Type B pancreatic cell (in vitro differentiated cells): Measurements from ENCODE around the gene OMG. TPM values are rescaled to one million over a fixed set of nuclear protein-coding genes. Genes with fewer than 3 reads are reported as not detected.
"Not testable (repeated sequence)": the region's sequence is repeated elsewhere in the genome, so short reads cannot be mapped to it uniquely, and the experiment has no call there.

Experiments
- DNase-seq: peaks from one replicate; pipeline ENCODE4 v3.0.0; 2021; ENCODE audit warnings: mixed read lengths; ENCODE audit not compliant: unreplicated experiment; ENCODE audit errors: extremely low spot score
- H3K27ac Mint-ChIP-seq: 2 replicates; pipeline ENCODE4 v1.8.0; 2021; ENCODE audit warnings: mild to moderate bottlenecking, mixed read lengths
- H3K27me3 Mint-ChIP-seq: 2 replicates; pipeline ENCODE4 v1.8.0; 2021; ENCODE audit warnings: mixed read lengths
- H3K36me3 Mint-ChIP-seq: 2 replicates; pipeline ENCODE4 v1.8.0; 2021; ENCODE audit warnings: mixed read lengths
- H3K4me1 Mint-ChIP-seq: one replicate; pipeline ENCODE4 v1.8.0; 2021; ENCODE audit warnings: mixed read lengths; ENCODE audit not compliant: unreplicated experiment
- H3K4me3 Mint-ChIP-seq: 2 replicates; pipeline ENCODE4 v1.8.0; 2021; ENCODE audit warnings: mild to moderate bottlenecking, mixed read lengths
- H3K9me3 Mint-ChIP-seq: 2 replicates; pipeline ENCODE4 v1.8.0; 2021; ENCODE audit warnings: mixed read lengths
- total RNA-seq: library from RNA; stranded (reverse); gene quantifications from 2 replicates; pipeline ENCODE4 v1.2.1, GENCODE V29; 2021; ENCODE audit warnings: low replicate concordance
- TF ChIP-seq, protein P1 (sequence below): fragments of 200-600 bp; sonication (generic); conservative IDR thresholded peaks from 2 replicates; pipeline ENCODE4 v1.5.0; 2021; ENCODE audit warnings: antibody characterized with exemption, mild to moderate bottlenecking

Gene OMG
- total RNA-seq, 1 donor from 2014 or later: not detected

DNA sequence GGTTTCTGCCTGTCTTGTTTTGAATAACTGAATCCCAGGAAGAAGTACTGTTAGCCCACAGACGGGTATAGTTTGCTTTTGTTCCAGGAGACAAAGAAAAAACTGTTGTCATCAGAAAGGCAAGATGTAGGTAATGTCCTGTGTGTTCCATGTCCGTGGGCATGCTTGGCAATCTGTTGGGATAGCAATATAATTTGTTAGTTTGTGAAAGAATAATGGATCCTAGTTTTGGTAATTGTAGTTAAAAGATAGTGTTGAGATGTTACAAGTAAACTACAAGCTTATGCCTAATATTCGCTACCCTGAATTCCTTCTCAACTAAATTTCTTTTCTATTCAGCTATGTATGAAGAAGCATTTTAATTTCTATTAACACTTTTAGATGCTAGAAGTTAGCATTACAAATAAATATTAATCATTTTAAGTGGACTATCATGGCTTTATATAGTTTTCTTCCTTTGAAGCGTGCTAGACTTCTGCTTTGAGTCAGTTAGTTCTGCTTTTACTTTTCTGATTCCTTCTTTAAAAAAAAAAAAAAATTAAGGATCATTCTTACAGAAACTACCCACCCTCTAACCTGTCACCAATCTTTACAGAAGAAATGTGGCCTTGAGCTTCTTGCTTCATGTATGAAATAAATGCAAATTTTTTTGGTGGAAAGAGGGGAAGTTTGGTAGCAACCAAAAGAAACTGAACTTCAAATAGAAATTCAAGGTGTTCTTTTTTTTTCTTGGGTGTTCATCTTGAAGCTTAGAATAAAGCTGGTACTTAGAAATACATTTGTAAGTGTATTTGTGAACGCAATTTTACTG lies 22.0 kb upstream of the OMG start:
- no peak for DNase-seq
- peaks cover 5% of the 10 kb centered on the region for H3K4me1 Mint-ChIP-seq
- H3K9me3 Mint-ChIP-seq: no peaks in the 10 kb centered on the region
- H3K27me3 Mint-ChIP-seq: no peaks in the 10 kb centered on the region
- peaks cover 7% of the 10 kb centered on the region for H3K36me3 Mint-ChIP-seq
- TF ChIP-seq, protein P1, sequence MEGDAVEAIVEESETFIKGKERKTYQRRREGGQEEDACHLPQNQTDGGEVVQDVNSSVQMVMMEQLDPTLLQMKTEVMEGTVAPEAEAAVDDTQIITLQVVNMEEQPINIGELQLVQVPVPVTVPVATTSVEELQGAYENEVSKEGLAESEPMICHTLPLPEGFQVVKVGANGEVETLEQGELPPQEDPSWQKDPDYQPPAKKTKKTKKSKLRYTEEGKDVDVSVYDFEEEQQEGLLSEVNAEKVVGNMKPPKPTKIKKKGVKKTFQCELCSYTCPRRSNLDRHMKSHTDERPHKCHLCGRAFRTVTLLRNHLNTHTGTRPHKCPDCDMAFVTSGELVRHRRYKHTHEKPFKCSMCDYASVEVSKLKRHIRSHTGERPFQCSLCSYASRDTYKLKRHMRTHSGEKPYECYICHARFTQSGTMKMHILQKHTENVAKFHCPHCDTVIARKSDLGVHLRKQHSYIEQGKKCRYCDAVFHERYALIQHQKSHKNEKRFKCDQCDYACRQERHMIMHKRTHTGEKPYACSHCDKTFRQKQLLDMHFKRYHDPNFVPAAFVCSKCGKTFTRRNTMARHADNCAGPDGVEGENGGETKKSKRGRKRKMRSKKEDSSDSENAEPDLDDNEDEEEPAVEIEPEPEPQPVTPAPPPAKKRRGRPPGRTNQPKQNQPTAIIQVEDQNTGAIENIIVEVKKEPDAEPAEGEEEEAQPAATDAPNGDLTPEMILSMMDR: no peak
- H3K27ac Mint-ChIP-seq: no peak overlapping the region
- H3K4me3 Mint-ChIP-seq: no peak overlapping the region

DNA sequence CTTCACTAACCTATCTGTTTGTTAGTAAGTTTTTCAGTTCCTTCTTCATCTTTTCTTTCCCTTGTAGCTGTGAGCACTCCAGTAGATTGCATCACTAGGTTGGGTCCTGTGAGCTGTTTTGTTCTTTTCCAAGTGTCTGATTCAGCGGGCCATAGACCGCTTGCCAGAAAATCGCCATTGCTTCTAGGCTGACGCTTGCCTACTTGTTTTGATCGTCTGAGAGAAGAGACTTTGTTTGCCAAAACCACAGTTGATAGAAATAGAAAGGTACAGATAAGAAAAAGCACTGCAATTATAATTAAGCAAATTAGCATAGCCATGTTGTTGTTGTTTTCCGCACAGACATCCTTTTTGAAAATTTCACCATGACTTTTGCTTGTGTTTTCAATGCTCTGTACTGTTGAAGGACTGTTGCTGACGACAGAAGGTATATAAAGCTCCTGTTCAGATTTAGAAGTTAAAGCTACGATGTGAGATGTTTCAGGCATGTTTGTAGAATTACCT lies 21.3 kb upstream of the OMG start:
- DNase-seq: no peak
- H3K4me1 Mint-ChIP-seq: peaks cover 5% of the 10 kb centered on the region
- no peak overlapping the region for H3K4me3 Mint-ChIP-seq
- TF ChIP-seq, protein P1: no peak
- H3K27ac Mint-ChIP-seq: no peak overlapping the region
- no peaks in the 10 kb centered on the region for H3K27me3 Mint-ChIP-seq
- H3K9me3 Mint-ChIP-seq: no peaks in the 10 kb centered on the region
- peaks cover 3% of the 10 kb centered on the region for H3K36me3 Mint-ChIP-seq

- DNase-seq: no peak
- peaks cover 5% of the 10 kb centered on the region for H3K4me1 Mint-ChIP-seq
- no peaks in the 10 kb centered on the region for H3K9me3 Mint-ChIP-seq
- H3K4me3 Mint-ChIP-seq: no peak overlapping the region
- TF ChIP-seq, protein P1: no peak
- H3K27me3 Mint-ChIP-seq: no peaks in the 10 kb centered on the region
- no peak overlapping the region for H3K27ac Mint-ChIP-seq
- peaks cover 8% of the 10 kb centered on the region for H3K36me3 Mint-ChIP-seq
These were observed 17.7 kb upstream of the OMG start for GRCh38 chr17:31314782-31315100.

DNA sequence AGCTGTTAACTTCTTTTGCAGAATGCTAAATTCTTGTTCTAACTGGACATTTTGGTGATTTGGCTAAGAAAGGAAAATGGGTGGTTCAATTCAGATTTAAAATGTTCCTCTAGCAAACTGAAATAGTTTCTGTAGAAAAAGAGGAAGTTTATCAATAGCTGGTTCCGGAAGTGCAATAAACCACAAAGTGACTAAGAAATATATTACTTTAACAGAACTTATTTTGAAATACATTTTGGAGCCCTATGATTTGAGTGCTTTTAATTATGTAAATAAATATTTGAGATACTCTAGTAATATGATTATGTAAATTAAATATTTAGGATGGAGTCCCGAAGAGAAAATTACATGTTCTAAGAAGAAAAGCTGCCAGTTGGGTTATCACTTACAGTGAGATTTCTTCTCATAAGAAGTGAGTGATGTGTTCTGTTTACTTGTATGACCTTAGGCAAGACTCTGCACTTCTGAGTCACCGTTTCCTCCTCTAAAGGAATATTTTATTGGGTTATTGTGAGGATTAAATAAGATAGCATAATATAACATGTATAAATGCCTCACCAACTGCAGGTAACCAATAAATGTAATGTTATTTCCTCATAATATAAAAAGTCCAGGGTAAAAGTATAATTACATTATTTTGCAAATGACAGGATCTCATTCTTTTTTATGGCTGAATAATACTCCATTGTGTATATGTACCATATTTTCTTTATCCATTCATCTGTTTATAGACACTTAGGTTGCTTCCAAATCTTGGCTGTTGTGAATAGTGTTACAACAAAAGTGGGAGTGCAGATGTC lies 17.1 kb upstream of the OMG start, which contains the start of gene EVI2B:
Gene EVI2B (minus strand): TSS at position 73 of the 800 bp plus-strand sequence. CDS start 8,445 bp downstream, outside the sequence.
- H3K9me3 Mint-ChIP-seq: no peaks in the 10 kb centered on the region
- no peaks in the 10 kb centered on the region for H3K27me3 Mint-ChIP-seq
- TF ChIP-seq, protein P1: no peak
- no peak within 1 kb of the TSS for H3K27ac Mint-ChIP-seq
- no peak within 1 kb of the TSS for H3K4me3 Mint-ChIP-seq
- no peak for DNase-seq
- H3K4me1 Mint-ChIP-seq: peaks cover 5% of the 10 kb centered on the region
- peaks cover 8% of the 10 kb centered on the region for H3K36me3 Mint-ChIP-seq

DNA sequence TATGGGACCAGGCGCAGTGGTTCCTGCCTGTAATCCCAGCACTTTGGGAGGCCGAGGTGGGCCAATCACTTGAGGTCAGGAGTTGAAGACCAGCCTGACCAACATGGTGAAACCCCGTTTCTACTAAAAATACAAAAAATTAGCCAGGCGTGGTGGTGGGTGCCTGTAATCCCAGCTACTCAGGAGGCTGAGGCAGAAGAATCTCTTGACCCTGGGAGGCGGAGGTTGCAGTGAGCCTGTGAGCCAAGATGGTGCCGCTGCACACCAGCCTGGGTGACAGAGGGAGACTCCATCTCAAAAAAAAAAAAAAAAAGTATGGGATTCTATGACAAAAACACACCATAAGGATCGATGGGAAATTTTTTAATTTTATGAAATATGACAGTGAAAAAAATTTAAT lies 15.2 kb upstream of the OMG start:
- H3K9me3 Mint-ChIP-seq, H3K27me3 Mint-ChIP-seq, H3K4me3 Mint-ChIP-seq, H3K4me1 Mint-ChIP-seq, DNase-seq, H3K27ac Mint-ChIP-seq: not testable (repeated sequence)
- H3K36me3 Mint-ChIP-seq: peaks cover 12% of the 10 kb centered on the region

DNA sequence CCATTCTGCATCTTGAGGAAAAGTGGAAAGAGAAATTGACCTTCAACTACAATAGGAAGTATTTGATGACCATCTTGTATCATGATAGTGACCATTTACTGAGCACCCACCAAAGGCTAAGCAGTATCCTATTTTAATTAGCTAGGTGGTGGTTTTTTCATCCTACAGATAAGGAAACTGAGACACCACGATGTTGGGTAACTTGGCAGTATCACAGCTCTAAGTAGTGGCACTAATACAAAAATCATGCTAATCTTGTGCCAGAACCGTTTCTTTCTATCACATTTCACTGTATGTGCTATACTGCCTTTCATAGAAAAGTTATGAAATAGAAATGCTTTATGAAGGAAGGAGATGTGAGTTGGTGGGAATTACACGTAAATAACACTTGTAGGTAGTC lies 14.5 kb upstream of the OMG start:
- DNase-seq: no peak
- H3K4me1 Mint-ChIP-seq: peaks cover 7% of the 10 kb centered on the region
- no peak overlapping the region for H3K4me3 Mint-ChIP-seq
- H3K27ac Mint-ChIP-seq: no peak overlapping the region
- no peaks in the 10 kb centered on the region for H3K27me3 Mint-ChIP-seq
- peaks cover 12% of the 10 kb centered on the region for H3K36me3 Mint-ChIP-seq
- TF ChIP-seq, protein P1: no peak
- H3K9me3 Mint-ChIP-seq: no peaks in the 10 kb centered on the region
